Ovary (tissue), 9 donors: ENCODE data around the gene TBC1D5. TPM values are rescaled to one million over a fixed set of nuclear protein-coding genes. Genes with fewer than 3 reads are reported as not detected.

Experiments used
- DNase-seq, 5 donors: peaks; one replicate each; pipeline ENCODE4 v3.0.0-alpha.2; 2019 to 2020
- H3K27ac ChIP-seq, 2 donors: fragments of 200-600 bp; one replicate each; pipeline versions ENCODE4 v1.5.1 to v1.8.0; 2019 to 2022
- H3K27me3 ChIP-seq: fragments of 200-600 bp; one replicate; pipeline ENCODE4 v1.8.0; 2022
- H3K36me3 ChIP-seq: fragments of 200-600 bp; sonication (generic); one replicate; pipeline ENCODE4 v1.5.1; 2019
- H3K4me1 ChIP-seq: one replicate; pipeline ENCODE4 v1.8.1; 2013; ENCODE audit warnings: mild to moderate bottlenecking, moderate library complexity; ENCODE audit not compliant: insufficient read depth
- H3K4me3 ChIP-seq: fragments of 200-600 bp; sonication (generic); one replicate; pipeline ENCODE4 v1.5.1; 2017
- H3K9me3 ChIP-seq, 2 donors: fragments of 200-600 bp in 1 of 2; sonication (generic) in 1 of 2; one replicate each; pipeline versions ENCODE4 v1.5.1 to v1.8.1; 2013 to 2019; ENCODE audit warnings: mild to moderate bottlenecking in 1 of 2, moderate library complexity in 1 of 2
- CTCF ChIP-seq, 3 donors: fragments of 450-650 bp in 2 of 3; fragments of 200-600 bp in 1 of 3; IDR thresholded peaks; one replicate each; pipeline versions ENCODE4 v1.5.1 to v1.8.0; 2016 to 2022; ENCODE audit warnings: antibody characterized with exemption in 3 of 3, mild to moderate bottlenecking in 1 of 3
- EP300 ChIP-seq: sonication (generic); formaldehyde crosslinking; IDR thresholded peaks from one replicate; pipeline ENCODE4 v1.6.1; 2017; ENCODE audit warnings: antibody characterized with exemption
- POLR2A ChIP-seq: fragments of 450-650 bp; IDR thresholded peaks from one replicate; pipeline ENCODE4 v1.6.1; 2017; ENCODE audit warnings: antibody characterized with exemption, mild to moderate bottlenecking, moderate library complexity
- WGBS, 3 donors: extraction: QIAGEN DNeasy Blood & Tissue Kit in 1 of 3; methylation state at CpG; one replicate each; pipeline versions ENCODE4 v1.1.5 to v1.1.7; 2013 to 2017; 5-methylcytosine and 5-hydroxymethylcytosine counted together
- intact Hi-C, 4 donors: fragments of 100-400 bp; cut with DNase I; formaldehyde crosslinking; loops; one replicate each; pipeline versions ENCODE4 v1.11.0 to v1.15.1; 2022 to 2023
- polyA plus RNA-seq, 2 donors: library from polyadenylated mRNA; stranded (reverse); fragments of 200-250 nt in 1 of 2; fragments of 350-450 nt in 1 of 2; fragmentation: Illumina TruSeq in 1 of 2; extraction: RNeasy Lipid Tissue Mini Kit (QIAGEN cat#74804) in 1 of 2; gene quantifications; one replicate each; pipeline ENCODE4 v1.2.3, GENCODE V29; 2013 to 2014
- total RNA-seq, 7 donors: library from RNA; depleted of rRNA in 2 of 7; stranded (reverse); fragments of >200 nt in 2 of 7; fragmentation: NEBNext Ultra II Directional in 3 of 7; extraction: Animal tissue kit (Norgen Biotek cat#: 25700) in 3 of 7; gene quantifications; one replicate each; pipeline versions ENCODE4 v1.1.0 to v1.2.4, GENCODE V29; 2016 to 2023
- donor health status: DM: no; HTN: no; CAD: no; lungs with moderate emphysema.
- donor health status: DM: no; HTN: no; CAD: no.
- donor health status: Bipolar disorder and iron deficiency.
- donor health status: DM: yes; HTN: yes; CAD: no.
- donor health status: DM: no; HTN: no; CAD: no.
- donor health status: DM: yes; HTN: yes; CAD: no.

The TBC1D5 gene
- total and polyA plus RNA-seq, 9 donors: 20.7 to 73.5 (median 61.0) TPM

GRCh38 chr3:17581421-17582080 is 160.9 kb downstream of the TBC1D5 start:
- no peak for DNase-seq
- intact Hi-C loops: no loop called here
- no peak for TF ChIP-seq POLR2A
- TF ChIP-seq EP300: no peak
- no peak for TF ChIP-seq CTCF (IDR thresholded peaks at IDR 0.05)
- H3K36me3 ChIP-seq: no peaks in the 10 kb centered on the region
- no peak overlapping the region for H3K4me3 ChIP-seq
- H3K4me1 ChIP-seq: no peaks in the 10 kb centered on the region
- WGBS, 3 donors: 87 to 93% (median 90%) methylated on average over 4 of the region's 4 CpGs
- no peak overlapping the region for H3K27ac ChIP-seq
- no peaks in the 10 kb centered on the region for H3K27me3 ChIP-seq
- H3K9me3 ChIP-seq: no peaks in the 10 kb centered on the region

GRCh38 chr3:17580901-17581300 is 161.5 kb downstream of the TBC1D5 start:
- WGBS, 3 donors: 96 to 97% (median 97%) methylated on average over 4 of the region's 4 CpGs
- Histone ChIP-seq H3K9me3 (no peaks in the 10 kb centered on the region), H3K27me3 (no peaks in the 10 kb centered on the region), H3K4me3 (no peak overlapping the region), H3K27ac (no peak overlapping the region), H3K4me1 (no peaks in the 10 kb centered on the region), H3K36me3 (no peaks in the 10 kb centered on the region)
- no peak for DNase-seq
- intact Hi-C loops: no loop called here
- TF ChIP-seq EP300: no peak
- no peak for TF ChIP-seq CTCF (IDR thresholded peaks at IDR 0.05)
- no peak for TF ChIP-seq POLR2A

GRCh38 chr3:17579289-17580031 is 163.0 kb downstream of the TBC1D5 start:
- H3K9me3 ChIP-seq: no peaks in the 10 kb centered on the region
- TF ChIP-seq CTCF (IDR thresholded peaks at IDR 0.05) (no peak), EP300 (no peak), POLR2A (no peak)
- no peaks in the 10 kb centered on the region for H3K36me3 ChIP-seq
- no peak for DNase-seq
- WGBS, 3 donors: 82 to 84% (median 84%) methylated on average over 3 of the region's 3 CpGs
- H3K4me1 ChIP-seq: no peaks in the 10 kb centered on the region
- H3K4me3 ChIP-seq: no peak overlapping the region
- no peak overlapping the region for H3K27ac ChIP-seq
- H3K27me3 ChIP-seq: no peaks in the 10 kb centered on the region
- intact Hi-C loops: no loop called here

- no peaks in the 10 kb centered on the region for H3K4me1 ChIP-seq
- TF ChIP-seq CTCF (IDR thresholded peaks at IDR 0.05) (no peak), EP300 (no peak), POLR2A (no peak)
- H3K27me3 ChIP-seq: no peaks in the 10 kb centered on the region
- H3K9me3 ChIP-seq: no peaks in the 10 kb centered on the region
- intact Hi-C loops: no loop called here
- WGBS, 3 donors: 50 to 62% (median 59%) methylated on average over 4 of the region's 4 CpGs
- H3K27ac ChIP-seq: no peak overlapping the region
- H3K4me3 ChIP-seq: no peak overlapping the region
- no peaks in the 10 kb centered on the region for H3K36me3 ChIP-seq
- no peak for DNase-seq
Observed at GRCh38 chr3:17577796-17578520, 164.5 kb downstream of the TBC1D5 start.
